ENCODE measurements around the gene EPAS1.

EPAS1 gene

GRCh38 chr2:46296840-46297545 lies at the start of gene EPAS1:
EPAS1 (plus strand) TSS chr2:46297407; CDS start chr2:46297912, 505 bp downstream.
- peak; percentile 62 for DNase-seq (ENCODE audit: low read depth)

DNA sequence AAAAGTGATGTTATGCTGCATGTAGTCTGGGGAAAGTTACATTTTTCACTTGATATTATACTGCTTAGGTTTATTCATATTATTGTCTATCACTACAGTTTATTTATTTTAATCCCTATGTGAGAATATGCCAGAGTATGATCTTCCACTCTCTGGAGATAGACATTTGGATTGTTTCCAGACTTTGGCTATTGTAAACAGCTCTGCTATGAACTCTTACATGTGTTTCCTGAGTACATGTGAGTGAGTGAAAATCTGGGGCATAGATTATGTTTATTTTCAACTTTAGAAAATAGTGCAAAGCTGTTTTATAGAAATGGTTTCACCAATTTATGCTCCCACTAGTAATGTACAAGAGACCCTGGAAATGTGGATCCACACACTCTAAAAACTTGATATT lies 49.0 kb upstream of the EPAS1 start:
- DNase-seq (ENCODE audit: low read depth), result no peak

DNA sequence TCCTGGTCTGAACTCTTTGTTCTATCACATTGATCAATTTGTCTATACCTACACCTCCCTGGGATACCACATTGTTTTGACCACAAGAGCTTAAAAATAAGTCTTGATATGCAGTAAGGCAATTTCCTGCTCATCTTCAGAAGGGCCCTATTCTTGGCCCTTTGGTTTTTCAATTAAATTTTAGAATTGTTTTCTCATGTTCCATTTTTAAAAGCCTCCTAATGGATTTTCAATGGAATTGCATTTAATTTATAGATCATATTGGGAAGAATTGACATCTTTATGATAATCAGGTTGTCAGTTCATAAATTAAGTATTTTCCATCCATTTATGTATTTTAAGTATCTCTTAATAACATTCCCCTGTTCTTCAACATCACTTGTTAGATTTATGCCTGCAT lies 47.6 kb upstream of the EPAS1 start:
- no peak for DNase-seq (ENCODE audit: low read depth)

DNA sequence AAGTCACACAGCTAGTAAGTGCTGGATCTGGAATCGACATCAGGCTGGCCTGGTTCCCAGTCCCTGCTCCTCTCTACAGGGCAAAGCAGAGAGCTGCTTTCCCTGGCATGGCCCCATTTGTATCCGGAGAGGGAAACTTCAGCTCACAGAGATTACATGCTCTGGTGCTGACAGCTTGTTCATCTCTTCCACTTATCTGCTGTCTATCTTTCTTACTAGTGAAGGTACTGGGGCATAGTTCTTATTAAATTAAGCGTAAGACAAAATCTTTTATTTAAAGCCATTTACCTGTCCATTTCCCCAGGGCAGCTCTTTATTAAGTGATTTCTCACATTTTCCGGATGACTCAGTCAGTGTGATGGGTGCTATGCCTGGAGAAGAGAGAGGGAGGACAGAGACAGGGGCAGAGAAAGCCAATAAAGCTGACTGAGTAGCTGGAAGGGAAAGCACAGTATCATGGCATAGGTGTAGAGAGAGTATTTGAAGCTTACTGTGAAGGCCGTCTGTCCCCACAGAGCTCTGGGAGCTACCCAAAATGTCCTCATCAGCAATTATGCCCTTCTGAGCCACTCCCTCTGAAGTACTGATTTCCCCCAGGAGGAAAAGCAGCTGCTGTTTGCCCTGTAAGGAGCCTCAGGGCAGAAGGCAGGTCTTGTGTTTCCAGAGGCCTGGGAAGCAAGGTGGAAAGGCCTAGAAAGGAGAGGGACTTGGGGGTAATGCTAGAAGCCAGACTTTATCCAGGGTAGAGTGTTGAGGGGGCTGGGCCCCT lies 44.1 kb upstream of the EPAS1 start:
- DNase-seq (ENCODE audit: low read depth), result no peak

- DNase-seq (ENCODE audit: low read depth), result no peak
Measured at GRCh38 chr2:46254474-46254873, 42.7 kb upstream of the EPAS1 start.

DNA sequence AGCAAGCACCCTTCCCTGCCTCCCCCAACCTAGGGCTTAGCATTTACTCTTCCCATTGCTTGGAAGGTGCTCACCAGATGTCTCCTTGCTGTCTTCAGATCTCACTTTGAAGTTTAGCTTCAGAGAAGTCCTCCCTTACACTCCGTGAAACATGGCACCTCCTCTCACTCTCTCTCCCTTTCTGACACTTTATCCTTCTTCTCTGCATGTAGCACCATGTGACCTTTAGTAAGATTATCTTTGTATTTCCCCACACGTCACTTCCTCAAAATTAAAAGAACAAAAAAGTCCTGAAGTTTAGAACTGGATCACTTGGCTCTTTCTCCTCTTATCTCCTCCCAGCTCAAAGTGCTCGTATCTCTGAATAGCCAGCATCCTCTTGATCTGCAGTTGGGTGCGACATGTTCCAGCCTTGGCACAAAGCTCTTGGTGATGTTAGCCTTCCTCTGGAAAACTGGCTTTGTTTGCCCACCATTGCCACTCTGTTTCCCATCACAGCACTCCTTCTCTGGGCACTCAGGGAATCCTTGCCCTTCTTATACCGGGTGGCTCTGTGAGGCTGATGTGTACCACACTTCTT lies 40.6 kb upstream of the EPAS1 start:
- DNase-seq (ENCODE audit: low read depth), result no peak

GRCh38 chr2:46257476-46257875 lies 39.7 kb upstream of the EPAS1 start:
- DNase-seq (ENCODE audit: low read depth), result no peak

- no peak for DNase-seq (ENCODE audit: low read depth)
Measured at GRCh38 chr2:46257980-46258379, 39.2 kb upstream of the EPAS1 start.

- DNase-seq (ENCODE audit: low read depth), result no peak
Measured at GRCh38 chr2:46258937-46259776, 38.0 kb upstream of the EPAS1 start.

DNA sequence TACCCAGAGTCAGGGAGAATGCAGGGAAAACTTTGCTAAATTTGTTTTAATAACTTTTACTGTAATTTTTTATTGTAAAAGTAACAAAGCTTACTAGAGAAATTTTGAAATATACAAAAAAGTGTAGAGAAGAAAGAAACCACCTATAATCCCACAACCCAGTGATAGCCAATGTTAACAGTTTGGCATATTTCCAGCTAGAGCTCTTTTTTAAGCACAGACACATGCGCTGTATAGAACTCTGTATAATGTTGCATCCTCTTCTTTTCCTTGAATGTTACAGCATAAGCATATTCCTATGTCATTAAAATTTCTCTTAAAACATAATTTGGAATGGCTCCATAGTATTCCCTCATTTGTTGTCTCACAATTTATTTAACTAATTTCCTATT lies 37.4 kb upstream of the EPAS1 start:
- DNase-seq (ENCODE audit: low read depth), result no peak

GRCh38 chr2:46260305-46260704 lies 36.9 kb upstream of the EPAS1 start:
- DNase-seq (ENCODE audit: low read depth), result no peak

- no peak for DNase-seq (ENCODE audit: low read depth)
Measured at GRCh38 chr2:46262248-46262938, 34.8 kb upstream of the EPAS1 start.

DNA sequence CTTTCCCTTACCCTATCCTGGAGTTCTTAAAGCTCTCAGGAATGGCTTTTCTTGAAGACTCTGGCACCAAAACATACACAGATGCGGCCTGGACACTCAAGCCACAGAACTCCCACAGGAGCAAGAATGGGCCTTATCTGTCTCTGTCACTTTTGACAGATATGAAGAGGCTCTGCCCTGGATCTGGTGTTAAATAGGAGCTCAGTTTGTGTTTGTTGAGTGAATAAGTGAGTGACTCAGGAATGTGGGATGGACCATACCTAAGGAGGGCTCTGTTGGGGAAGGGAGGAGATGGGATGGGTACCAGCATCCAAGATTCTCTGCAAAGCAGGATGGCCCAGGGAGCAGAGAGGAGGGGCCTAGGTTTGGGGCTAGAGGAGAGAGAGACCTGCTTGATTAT lies 33.9 kb upstream of the EPAS1 start:
- DNase-seq (ENCODE audit: low read depth), result no peak

DNA sequence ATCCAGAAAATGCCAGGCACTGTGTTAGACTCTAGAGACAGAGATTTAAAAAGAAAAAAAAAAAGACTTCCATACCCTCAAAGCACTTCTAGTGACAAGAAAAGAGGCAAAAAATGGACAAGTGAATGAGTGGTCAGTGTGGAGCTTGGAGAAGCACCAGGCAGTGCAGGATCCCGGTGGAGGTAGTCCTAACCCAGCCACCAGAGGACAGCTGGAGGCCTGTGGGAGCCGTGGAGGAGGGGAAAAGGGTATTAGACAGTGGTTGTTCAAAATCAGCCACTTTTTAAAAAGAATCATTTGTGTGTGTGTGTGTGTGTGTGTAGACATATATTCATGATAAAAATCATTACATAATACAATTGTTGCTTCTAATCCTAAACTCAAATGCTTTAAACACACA lies 32.8 kb upstream of the EPAS1 start:
- no peak for DNase-seq (ENCODE audit: low read depth)

DNA sequence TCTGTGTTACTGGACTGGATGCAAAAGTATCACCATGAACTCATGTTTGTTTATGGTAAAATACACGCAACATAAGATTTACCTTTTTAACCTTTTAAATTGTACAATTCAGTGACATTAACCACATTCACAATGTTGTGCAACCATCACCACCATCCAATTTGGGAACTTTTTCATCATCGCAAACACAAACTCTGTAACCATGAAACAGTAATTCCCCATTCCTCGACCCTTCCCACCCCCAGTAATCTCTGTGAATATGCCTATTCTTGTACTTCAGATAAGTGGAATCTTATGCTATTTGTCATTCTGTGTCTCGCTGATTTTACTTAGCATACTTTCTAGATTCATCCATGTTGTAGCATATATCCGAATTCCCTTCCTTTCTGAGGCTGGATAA lies 31.1 kb upstream of the EPAS1 start:
- DNase-seq (ENCODE audit: low read depth), result no peak

- no peak for DNase-seq (ENCODE audit: low read depth)
Measured at GRCh38 chr2:46267616-46268015, 29.6 kb upstream of the EPAS1 start.

- DNase-seq (ENCODE audit: low read depth), result no peak
Measured at GRCh38 chr2:46268196-46268595, 29.0 kb upstream of the EPAS1 start.

DNA sequence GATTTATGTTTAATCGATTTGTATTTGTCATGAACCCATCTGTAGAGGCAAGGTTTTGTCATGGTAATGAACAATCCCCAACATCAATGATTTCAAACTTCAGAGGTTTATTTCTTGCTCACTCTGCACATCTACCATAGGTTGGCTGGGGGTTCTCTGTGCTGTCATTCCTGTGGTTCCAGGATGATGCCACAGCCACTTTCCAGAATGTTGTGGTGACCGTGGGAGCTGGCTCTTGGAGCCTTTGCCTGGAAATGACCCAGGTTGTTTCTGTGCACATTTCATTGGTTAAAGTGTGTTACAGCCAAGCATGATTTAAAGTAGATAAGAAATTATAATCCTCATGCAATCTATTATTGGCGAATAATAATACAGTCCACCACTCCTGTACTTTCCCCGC lies 28.2 kb upstream of the EPAS1 start:
- DNase-seq (ENCODE audit: low read depth), result no peak

DNA sequence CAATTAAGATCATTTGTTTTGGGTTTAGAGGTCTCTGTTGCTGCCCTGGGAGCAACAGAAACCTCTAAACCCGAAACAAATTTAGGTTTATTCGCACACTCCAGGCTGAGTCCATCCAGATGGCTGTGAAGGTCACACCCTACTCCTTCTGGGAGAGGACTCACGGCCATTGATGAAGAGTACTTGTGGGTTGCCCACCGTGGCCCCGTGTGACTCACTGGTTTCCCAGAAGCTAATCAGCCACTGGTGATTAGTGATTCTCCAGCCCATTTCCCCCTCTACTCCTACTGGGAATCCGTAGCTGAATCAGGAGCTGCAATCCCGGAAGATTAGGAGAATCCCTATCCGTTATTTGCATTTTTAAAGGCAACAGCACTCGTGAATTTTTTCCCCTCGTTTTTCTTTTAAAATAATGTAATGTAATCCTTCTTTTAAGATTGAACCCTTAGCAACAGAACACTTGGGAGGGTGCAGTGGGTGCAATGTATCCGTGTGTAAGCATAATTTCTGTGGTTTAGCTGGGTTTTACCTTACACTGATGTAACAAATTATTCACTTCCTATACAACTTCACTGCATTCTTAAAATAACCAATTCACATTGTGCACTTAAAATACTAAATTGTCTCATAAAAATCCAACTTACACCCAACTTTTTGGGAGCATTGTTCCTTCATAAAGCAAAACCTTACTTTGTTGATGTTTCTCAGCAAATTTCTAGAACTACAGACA lies 27.5 kb upstream of the EPAS1 start:
- no peak for DNase-seq (ENCODE audit: low read depth)

DNA sequence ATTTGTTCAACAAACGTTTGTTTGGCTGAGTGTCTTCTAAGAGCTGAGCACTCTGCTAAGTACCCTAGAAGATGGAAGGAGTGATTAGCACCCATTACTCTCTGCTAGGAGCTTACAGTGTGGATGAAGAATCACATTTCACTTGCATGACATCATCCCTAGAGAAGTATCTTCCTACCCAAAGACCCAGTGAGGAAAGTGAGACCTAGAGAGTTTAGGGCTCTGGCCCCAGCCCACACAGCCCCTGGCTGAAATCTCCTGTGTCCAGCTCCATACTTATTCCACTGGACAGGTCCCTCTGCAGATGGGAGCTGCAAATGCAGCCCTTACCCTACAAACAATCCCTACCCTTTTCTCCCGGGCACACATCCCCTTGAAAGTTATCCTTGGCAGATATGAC lies 26.8 kb upstream of the EPAS1 start:
- DNase-seq (ENCODE audit: low read depth), result no peak

- DNase-seq (ENCODE audit: low read depth), result no peak
Measured at GRCh38 chr2:46273225-46273863, 23.9 kb upstream of the EPAS1 start.
